IMR-90 (cell line): ENCODE results near the gene CERS5. TPM values are rescaled to one million over a fixed set of nuclear protein-coding genes. Genes with fewer than 3 reads are reported as not detected.

Source experiments
- polyA plus RNA-seq, 3 experiments: library from polyadenylated mRNA; depleted of rRNA; stranded (reverse); fragments of >200 nt; gene quantifications; 2 replicates each; pipeline ENCODE4 v1.2.3, GENCODE V29; 2012; ENCODE audit warnings: low replicate concordance in 1 of 3
- total RNA-seq: library from RNA; depleted of rRNA; stranded (reverse); fragments of >200 nt; gene quantifications from 2 replicates; pipeline ENCODE4 v1.2.3, GENCODE V29; 2012; rRNA removed

CERS5 gene
- total and polyA plus RNA-seq, 2 of the 4 experiments (the other 2 are of a cell fraction), result 40.3 to 60.3 TPM

Other genes starting within 250 kb of the CERS5 start
- not detected in 2 replicates for gene AQP2, start 216.6 kb downstream of the CERS5 start, total RNA-seq
- gene AQP2, start 216.6 kb downstream of the CERS5 start, polyA plus RNA-seq (2012; rRNA removed), result not detected in 2 replicates
- gene AQP5, start 205.5 kb downstream of the CERS5 start, total RNA-seq, result not detected in 2 replicates
- not detected in 2 replicates for gene AQP5, start 205.5 kb downstream of the CERS5 start, polyA plus RNA-seq (2012; rRNA removed)
- not detected in 2 replicates for gene AQP6, start 194.4 kb downstream of the CERS5 start, total RNA-seq
- not detected in 2 replicates for gene AQP6, start 194.4 kb downstream of the CERS5 start, polyA plus RNA-seq (2012; rRNA removed)
- 93.9 and 110 TPM in 2 replicates for gene RACGAP1, start 141.9 kb downstream of the CERS5 start, total RNA-seq
- gene RACGAP1, start 141.9 kb downstream of the CERS5 start, polyA plus RNA-seq (2012; rRNA removed), result 29.5 and 37.9 TPM in 2 replicates
- 1.4 and 1.6 TPM in 2 replicates for gene ASIC1, start 109.8 kb downstream of the CERS5 start, total RNA-seq
- 9.5 and 9.9 TPM in 2 replicates for gene ASIC1, start 109.8 kb downstream of the CERS5 start, polyA plus RNA-seq (2012; rRNA removed)
- 28.1 TPM in 2 replicates for gene SMARCD1, start 82.0 kb downstream of the CERS5 start, total RNA-seq
- 43.9 and 47.9 TPM in 2 replicates for gene SMARCD1, start 82.0 kb downstream of the CERS5 start, polyA plus RNA-seq (2012; rRNA removed)
- 0.18 TPM in 1 of 2 replicates, not detected in the other for gene GPD1, start 63.4 kb downstream of the CERS5 start, total RNA-seq
- 0.05 and 0.06 TPM in 2 replicates for gene GPD1, start 63.4 kb downstream of the CERS5 start, polyA plus RNA-seq (2012; rRNA removed)
- 30.0 and 30.8 TPM in 2 replicates for gene COX14, start 55.1 kb downstream of the CERS5 start, total RNA-seq
- 81.8 and 98.5 TPM in 2 replicates for gene COX14, start 55.1 kb downstream of the CERS5 start, polyA plus RNA-seq (2012; rRNA removed)
- 163 and 183 TPM in 2 replicates for gene LIMA1, start 116.2 kb upstream of the CERS5 start, total RNA-seq
- 111 and 126 TPM in 2 replicates for gene LIMA1, start 116.2 kb upstream of the CERS5 start, polyA plus RNA-seq (2012; rRNA removed)
- gene FAM186A, start 229.2 kb upstream of the CERS5 start, total RNA-seq, result not detected in 2 replicates
- not detected in 2 replicates for gene FAM186A, start 229.2 kb upstream of the CERS5 start, polyA plus RNA-seq (2012; rRNA removed)
- 41.7 and 42.5 TPM in 2 replicates for gene LARP4, start 233.5 kb upstream of the CERS5 start, total RNA-seq
- 8.9 and 11.3 TPM in 2 replicates for gene LARP4, start 233.5 kb upstream of the CERS5 start, polyA plus RNA-seq (2012; rRNA removed)